GM10847 (cell line): Measurements from ENCODE around the gene PLPP1.

Source experiments
- POLR2A ChIP-seq: IDR thresholded peaks from 2 replicates; pipeline ENCODE4 v1.6.1; 2011; ENCODE audit not compliant: insufficient read length; ENCODE audit errors: extremely low read depth

The PLPP1 gene

GRCh38 chr5:55524816-55525215, 9.9 kb downstream of the PLPP1 start:
- no peak for TF ChIP-seq POLR2A

GRCh38 chr5:55523293-55523692, 11.5 kb downstream of the PLPP1 start:
- no peak for TF ChIP-seq POLR2A

DNA sequence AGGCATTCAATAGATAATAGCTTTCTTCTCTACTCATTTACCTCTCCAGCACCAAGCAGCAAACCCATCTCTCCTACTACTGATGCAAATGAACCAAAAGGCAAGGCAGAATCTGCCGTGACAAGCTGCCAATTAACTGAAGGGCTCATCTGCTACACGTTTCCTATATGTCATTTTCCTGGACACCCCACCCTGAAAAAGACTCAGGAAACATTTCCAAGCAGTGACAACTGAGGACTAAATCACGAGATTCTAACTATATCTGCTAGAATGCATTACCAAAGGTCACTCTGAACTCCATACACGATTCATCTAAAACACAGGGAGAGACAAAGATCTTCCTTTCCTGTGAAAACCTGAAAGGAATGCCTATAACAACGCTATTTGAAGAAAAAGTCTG, 12.9 kb downstream of the PLPP1 start:
- TF ChIP-seq POLR2A, result no peak

- TF ChIP-seq POLR2A, result no peak
Observed at GRCh38 chr5:55520117-55520839, 14.5 kb downstream of the PLPP1 start.

GRCh38 chr5:55518831-55519390, 15.9 kb downstream of the PLPP1 start:
- no peak for TF ChIP-seq POLR2A

DNA sequence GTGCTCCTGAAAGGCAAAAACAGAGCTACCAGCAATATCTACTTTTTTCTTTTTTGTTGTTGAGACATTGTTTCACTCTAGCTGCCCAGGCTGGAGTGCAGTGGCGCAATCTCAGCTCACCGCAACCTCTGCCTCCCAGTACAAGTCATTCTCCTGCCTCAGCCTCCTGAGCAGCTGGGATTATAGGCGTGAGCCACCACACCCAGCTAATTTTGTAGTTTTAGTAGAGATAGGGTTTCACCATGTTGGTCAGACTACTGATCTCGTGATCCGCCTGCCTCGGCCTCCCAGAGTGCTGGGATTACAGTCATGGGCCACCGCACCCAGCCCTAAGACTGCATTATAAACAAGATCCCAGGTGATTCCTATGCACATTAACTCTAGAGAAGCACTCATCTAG, 17.0 kb downstream of the PLPP1 start:
- TF ChIP-seq POLR2A, result no peak

- no peak for TF ChIP-seq POLR2A
Observed at GRCh38 chr5:55511010-55511409, 23.8 kb downstream of the PLPP1 start.

DNA sequence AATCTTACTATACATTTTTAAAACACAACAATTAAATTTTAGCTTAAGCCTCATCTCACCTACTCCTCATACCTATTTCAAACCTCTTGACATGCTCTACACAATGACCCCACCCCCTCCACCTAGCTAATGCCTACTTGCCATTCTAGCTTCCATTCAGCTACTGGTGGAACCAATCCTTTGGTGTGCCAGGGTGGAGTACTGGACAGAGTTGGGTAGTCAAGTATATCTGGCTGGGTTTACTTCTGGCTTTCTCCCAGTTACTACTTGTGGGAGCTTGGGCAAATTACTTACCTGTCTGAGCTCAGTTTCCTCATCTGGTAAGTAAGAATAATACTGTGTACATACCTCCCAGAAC, 24.3 kb downstream of the PLPP1 start:
- no peak for TF ChIP-seq POLR2A

GRCh38 chr5:55509796-55510522, 24.8 kb downstream of the PLPP1 start:
- TF ChIP-seq POLR2A, result no peak

GRCh38 chr5:55509097-55509496, 25.7 kb downstream of the PLPP1 start:
- TF ChIP-seq POLR2A, result no peak

DNA sequence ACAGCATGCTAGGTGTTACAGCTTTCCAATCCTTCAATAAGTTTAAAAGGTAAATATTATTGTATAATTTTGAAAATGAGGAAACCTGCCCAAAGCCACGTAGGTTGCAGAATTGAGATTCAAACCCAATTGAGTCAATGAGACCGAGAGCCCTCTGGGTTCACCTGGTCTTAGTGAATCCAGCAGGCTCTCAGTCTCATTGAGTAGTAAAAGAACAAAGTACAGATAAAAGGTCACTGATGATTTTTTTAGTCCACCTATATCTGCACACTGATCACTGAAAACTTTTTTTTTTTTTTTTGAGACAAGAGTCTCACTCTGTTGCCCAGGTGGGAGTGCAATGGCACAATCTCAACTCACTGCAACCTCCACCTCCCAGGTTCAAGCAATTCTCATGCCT, 27.2 kb downstream of the PLPP1 start:
- no peak for TF ChIP-seq POLR2A

- no peak for TF ChIP-seq POLR2A
Observed at GRCh38 chr5:55502759-55503158, 32.0 kb downstream of the PLPP1 start.

- TF ChIP-seq POLR2A, result no peak
Observed at GRCh38 chr5:55498457-55498856, 36.3 kb downstream of the PLPP1 start.

- no peak for TF ChIP-seq POLR2A
Observed at GRCh38 chr5:55497712-55498111, 37.1 kb downstream of the PLPP1 start.

GRCh38 chr5:55495216-55495615, 39.5 kb downstream of the PLPP1 start:
- TF ChIP-seq POLR2A, result no peak

DNA sequence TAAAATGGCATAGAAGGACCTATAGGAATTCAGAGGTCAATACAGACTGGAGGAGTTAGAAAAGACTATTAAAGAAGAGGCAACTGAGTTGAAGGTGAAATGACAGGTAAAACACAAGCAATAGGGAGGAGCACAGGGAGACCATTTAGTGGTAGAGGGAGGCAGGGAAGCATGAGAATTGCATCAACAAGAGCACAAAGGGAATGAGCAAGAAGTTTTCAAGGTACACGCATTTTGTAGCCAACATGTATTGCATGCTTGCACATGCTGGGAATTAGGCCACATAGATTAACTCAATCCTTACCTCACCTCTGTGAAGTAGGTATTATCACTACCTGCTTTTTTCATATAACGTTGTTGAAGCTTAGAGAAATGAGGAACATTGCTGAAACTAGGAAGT, 42.3 kb downstream of the PLPP1 start:
- no peak for TF ChIP-seq POLR2A
